Activated naive CD4-positive, alpha-beta T cell treated with anti-CD3 and anti-CD28 coated beads, Interleukin-2, amount 50 U/mL, for 24 hours (primary cell): ENCODE data around the gene COPZ1.
"Not testable (repeated sequence)": the region's sequence is repeated elsewhere in the genome, so short reads cannot be mapped to it uniquely, and the experiment has no call there.

Experiments used
- H3K27ac Mint-ChIP-seq: one replicate; pipeline ENCODE4 v1.8.0; 2021; ENCODE audit warnings: mild to moderate bottlenecking, mixed read lengths
- H3K27me3 Mint-ChIP-seq: one replicate; pipeline ENCODE4 v1.8.0; 2021; ENCODE audit warnings: mixed read lengths
- H3K36me3 Mint-ChIP-seq: one replicate; pipeline ENCODE4 v1.8.0; 2021; ENCODE audit warnings: mixed read lengths
- H3K4me1 Mint-ChIP-seq: one replicate; pipeline ENCODE4 v1.8.0; 2021; ENCODE audit warnings: mixed read lengths
- H3K4me3 Mint-ChIP-seq: one replicate; pipeline ENCODE4 v1.8.0; 2021; ENCODE audit warnings: mild to moderate bottlenecking, mixed read lengths
- H3K9me3 Mint-ChIP-seq: one replicate; pipeline ENCODE4 v1.8.0; 2021; ENCODE audit warnings: mixed read lengths

The COPZ1 gene, protein sequence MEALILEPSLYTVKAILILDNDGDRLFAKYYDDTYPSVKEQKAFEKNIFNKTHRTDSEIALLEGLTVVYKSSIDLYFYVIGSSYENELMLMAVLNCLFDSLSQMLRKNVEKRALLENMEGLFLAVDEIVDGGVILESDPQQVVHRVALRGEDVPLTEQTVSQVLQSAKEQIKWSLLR

GRCh38 chr12:54324617-54325441 lies at the start of gene COPZ1:
Gene COPZ1, plus strand, starts transcription at chr12:54325131. Its CDS starts 33 bp downstream, at chr12:54325164.
- Mint-ChIP-seq H3K36me3 (peaks cover 6% of the 10 kb centered on the region), H3K27me3 (no peaks in the 10 kb centered on the region), H3K27ac (peak within 1 kb of the TSS; percentile 96), H3K9me3 (no peaks in the 10 kb centered on the region), H3K4me1 (peaks cover 38% of the 10 kb centered on the region), H3K4me3 (peak within 1 kb of the TSS; percentile 100)

DNA sequence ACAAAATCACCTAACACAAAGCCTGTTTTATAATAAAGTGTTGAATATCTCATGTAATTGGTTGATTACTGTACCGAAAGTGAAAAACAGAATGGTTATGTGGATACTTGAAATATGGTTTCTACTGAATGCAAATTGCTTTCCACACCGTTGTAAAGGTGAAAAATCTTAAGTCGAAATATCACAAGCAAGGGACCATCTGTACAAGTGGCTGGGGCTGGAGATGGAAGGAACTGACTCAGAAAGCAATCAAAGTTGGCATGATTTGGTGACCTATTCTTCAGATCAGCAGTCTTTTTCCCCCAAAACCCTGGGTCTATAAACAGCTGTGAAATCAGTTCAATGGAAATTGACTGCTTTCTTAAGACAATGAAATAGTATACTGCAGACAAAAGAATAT lies 48.6 kb upstream of the COPZ1 start:
- no peaks in the 10 kb centered on the region for H3K9me3 Mint-ChIP-seq
- no peaks in the 10 kb centered on the region for H3K27me3 Mint-ChIP-seq
- H3K36me3 Mint-ChIP-seq = peaks cover 11% of the 10 kb centered on the region
- peak overlapping the region; percentile 34 for H3K4me3 Mint-ChIP-seq
- peaks cover 58% of the 10 kb centered on the region for H3K4me1 Mint-ChIP-seq
- H3K27ac Mint-ChIP-seq = peak overlapping the region; percentile 43

DNA sequence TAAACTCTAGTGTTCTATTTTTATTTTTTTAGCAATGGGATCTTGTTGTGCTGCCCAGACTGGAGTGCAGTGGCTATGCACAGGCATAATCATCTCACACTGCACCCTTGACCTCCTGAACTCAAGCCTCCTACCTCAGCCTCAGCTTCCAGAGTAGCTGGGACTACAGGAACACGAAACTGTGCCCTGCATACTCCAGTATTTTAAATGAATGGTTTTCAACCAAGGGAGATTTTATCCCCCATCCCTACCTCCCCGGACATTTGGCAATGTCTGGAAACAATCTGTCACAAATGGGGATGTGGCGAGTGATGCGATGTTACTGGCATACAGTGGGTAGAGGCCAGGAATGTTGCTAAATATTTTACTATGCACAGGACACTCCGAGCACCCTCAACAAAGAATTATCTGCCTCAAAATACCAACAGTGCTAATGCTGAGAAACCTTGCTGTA lies 47.1 kb upstream of the COPZ1 start:
- Mint-ChIP-seq H3K27me3 (no peaks in the 10 kb centered on the region), H3K4me1 (peaks cover 49% of the 10 kb centered on the region), H3K9me3 (no peaks in the 10 kb centered on the region), H3K27ac (no peak overlapping the region), H3K4me3 (no peak overlapping the region), H3K36me3 (peaks cover 11% of the 10 kb centered on the region)

GRCh38 chr12:54279227-54279631 lies 45.7 kb upstream of the COPZ1 start:
- no peaks in the 10 kb centered on the region for H3K9me3 Mint-ChIP-seq
- no peaks in the 10 kb centered on the region for H3K27me3 Mint-ChIP-seq
- H3K27ac Mint-ChIP-seq = no peak overlapping the region
- H3K36me3 Mint-ChIP-seq = peaks cover 2% of the 10 kb centered on the region
- H3K4me3 Mint-ChIP-seq = no peak overlapping the region
- H3K4me1 Mint-ChIP-seq = peaks cover 50% of the 10 kb centered on the region

- H3K4me3 Mint-ChIP-seq = no peak within 1 kb of the TSS
- no peaks in the 10 kb centered on the region for H3K9me3 Mint-ChIP-seq
- H3K36me3 Mint-ChIP-seq = peaks cover 4% of the 10 kb centered on the region
- peaks cover 49% of the 10 kb centered on the region for H3K4me1 Mint-ChIP-seq
- no peaks in the 10 kb centered on the region for H3K27me3 Mint-ChIP-seq
- no peak within 1 kb of the TSS for H3K27ac Mint-ChIP-seq
These were observed 45.1 kb upstream of the COPZ1 start, which contains the start of gene CBX5 for GRCh38 chr12:54279632-54280467. Gene CBX5, minus strand, starts transcription at chr12:54280122. Its CDS starts 22,472 bp downstream, at chr12:54257650.

GRCh38 chr12:54280468-54281260 lies 44.3 kb upstream of the COPZ1 start, which contains the start of gene HNRNPA1:
Gene HNRNPA1, plus strand, starts transcription at chr12:54280726. Its CDS starts 82 bp downstream, at chr12:54280808.
- H3K27ac Mint-ChIP-seq = no peak within 1 kb of the TSS
- peaks cover 11% of the 10 kb centered on the region for H3K36me3 Mint-ChIP-seq
- H3K27me3 Mint-ChIP-seq = no peaks in the 10 kb centered on the region
- H3K9me3 Mint-ChIP-seq = no peaks in the 10 kb centered on the region
- no peak within 1 kb of the TSS for H3K4me3 Mint-ChIP-seq
- peaks cover 48% of the 10 kb centered on the region for H3K4me1 Mint-ChIP-seq

DNA sequence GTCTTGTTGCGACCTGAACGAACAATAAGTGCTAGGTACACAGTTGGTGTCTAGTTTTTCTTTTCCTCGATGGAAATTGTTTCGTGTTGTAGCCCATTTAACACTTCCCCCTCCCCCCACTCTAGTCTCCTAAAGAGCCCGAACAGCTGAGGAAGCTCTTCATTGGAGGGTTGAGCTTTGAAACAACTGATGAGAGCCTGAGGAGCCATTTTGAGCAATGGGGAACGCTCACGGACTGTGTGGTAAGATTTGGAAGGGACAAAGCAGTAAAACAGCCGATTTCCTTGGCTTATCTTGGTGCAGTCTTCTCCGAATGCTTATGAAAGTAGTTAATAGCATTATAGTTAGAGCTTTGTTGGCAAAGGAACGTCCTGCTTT lies 43.7 kb upstream of the COPZ1 start:
- H3K4me3 Mint-ChIP-seq, H3K27me3 Mint-ChIP-seq, H3K27ac Mint-ChIP-seq, H3K9me3 Mint-ChIP-seq: not testable (repeated sequence)
- Mint-ChIP-seq H3K4me1 (peaks cover 49% of the 10 kb centered on the region), H3K36me3 (peaks cover 14% of the 10 kb centered on the region)

GRCh38 chr12:54281694-54282093 lies 43.2 kb upstream of the COPZ1 start:
- H3K4me3 Mint-ChIP-seq, H3K27ac Mint-ChIP-seq, H3K9me3 Mint-ChIP-seq, H3K27me3 Mint-ChIP-seq: not testable (repeated sequence)
- H3K36me3 Mint-ChIP-seq = peaks cover 17% of the 10 kb centered on the region
- peaks cover 49% of the 10 kb centered on the region for H3K4me1 Mint-ChIP-seq

DNA sequence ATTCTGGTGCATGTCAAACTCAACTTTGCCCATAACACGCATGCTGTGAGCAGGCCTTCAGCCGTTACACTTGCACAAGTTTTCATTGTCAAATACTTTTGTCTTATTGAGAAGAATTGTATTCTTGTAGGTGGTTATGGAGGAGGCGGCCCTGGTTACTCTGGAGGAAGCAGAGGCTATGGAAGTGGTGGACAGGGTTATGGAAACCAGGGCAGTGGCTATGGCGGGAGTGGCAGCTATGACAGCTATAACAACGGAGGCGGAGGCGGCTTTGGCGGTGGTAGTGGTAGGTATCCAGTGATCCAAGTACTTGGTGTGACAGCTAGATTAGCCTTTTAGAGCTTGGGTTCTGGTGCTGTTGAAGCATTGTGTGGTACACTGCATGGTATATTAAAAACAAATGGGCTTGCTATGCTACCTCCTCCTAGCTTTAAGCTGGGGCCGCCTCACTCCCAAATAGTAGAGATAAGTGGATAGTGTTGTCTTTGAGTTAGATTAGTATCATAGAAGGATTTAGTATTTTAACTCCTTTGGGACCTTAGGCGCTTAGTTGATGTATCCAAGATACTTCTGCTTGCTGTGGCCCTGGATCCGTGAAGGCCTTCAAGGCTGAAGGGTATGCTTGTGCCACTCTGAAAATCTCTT lies 41.9 kb upstream of the COPZ1 start:
- Mint-ChIP-seq H3K27me3 (no peaks in the 10 kb centered on the region), H3K4me3 (no peak overlapping the region), H3K4me1 (peaks cover 50% of the 10 kb centered on the region), H3K27ac (no peak overlapping the region), H3K36me3 (peaks cover 22% of the 10 kb centered on the region), H3K9me3 (no peaks in the 10 kb centered on the region)

DNA sequence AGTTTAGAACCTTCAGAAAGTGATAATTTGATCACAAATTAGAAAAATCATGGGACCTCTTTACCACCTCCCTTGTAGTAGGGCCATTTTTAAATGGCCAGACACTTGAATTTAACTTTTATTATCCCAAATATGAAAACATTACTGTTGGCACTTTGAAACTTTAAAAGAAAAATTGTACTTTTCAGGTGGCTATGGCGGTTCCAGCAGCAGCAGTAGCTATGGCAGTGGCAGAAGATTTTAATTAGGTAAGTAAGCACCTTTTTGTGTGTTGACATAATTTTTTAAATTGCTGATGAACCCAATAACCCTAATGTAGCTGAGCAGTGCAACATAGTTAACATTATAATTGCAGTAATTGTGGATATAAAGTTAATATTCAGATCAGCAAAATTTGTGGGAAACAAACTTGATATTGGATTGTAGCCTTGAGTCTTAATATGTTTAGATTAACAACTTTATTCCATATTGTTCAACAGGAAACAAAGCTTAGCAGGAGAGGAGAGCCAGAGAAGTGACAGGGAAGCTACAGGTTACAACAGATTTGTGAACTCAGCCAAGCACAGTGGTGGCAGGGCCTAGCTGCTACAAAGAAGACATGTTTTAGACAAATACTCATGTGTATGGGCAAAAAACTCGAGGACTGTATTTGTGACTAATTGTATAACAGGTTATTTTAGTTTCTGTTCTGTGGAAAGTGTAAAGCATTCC lies 40.7 kb upstream of the COPZ1 start:
- H3K27ac Mint-ChIP-seq = peak overlapping the region; percentile 85
- H3K27me3 Mint-ChIP-seq, H3K9me3 Mint-ChIP-seq, H3K4me3 Mint-ChIP-seq: not testable (repeated sequence)
- peaks cover 43% of the 10 kb centered on the region for H3K4me1 Mint-ChIP-seq
- peaks cover 22% of the 10 kb centered on the region for H3K36me3 Mint-ChIP-seq

DNA sequence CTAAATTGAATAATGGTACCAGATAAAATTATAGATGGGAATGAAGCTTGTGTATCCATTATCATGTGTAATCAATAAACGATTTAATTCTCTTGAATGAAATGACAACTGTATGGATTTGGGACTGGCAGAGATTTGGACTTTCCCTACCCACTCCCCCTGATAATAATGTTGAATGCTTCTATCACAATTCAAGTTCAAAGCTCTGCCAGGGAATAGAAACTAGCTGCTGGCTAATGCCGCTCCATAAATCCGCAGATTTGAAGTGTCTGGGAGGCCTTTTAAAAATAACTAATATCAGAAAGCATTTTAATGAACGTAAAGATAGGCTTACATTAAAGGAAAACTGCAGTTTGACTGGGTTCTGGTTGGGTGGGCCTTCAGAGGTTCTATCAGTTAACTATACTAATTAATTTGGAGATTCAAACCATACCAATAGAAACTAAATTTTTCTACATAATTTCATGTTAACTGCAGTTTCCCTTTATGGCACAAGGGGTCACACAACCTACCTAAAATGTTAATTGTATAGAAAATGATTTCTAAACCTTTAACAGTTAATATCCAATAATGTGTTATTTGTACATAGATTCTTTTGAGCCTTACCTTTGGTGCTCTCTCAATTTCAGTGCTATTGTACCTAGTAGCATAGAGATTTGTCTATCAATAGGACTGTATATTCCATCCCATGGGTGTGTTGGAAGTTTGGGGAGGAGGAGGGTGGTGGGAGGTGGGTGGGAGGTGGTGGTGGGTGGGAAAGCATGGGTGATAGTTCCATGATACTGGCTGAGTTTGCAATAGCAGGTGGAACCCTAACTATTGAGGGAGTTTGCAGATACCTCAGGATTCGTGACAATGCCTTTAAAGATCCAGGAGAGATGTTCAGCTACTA lies 39.5 kb upstream of the COPZ1 start:
- Mint-ChIP-seq H3K27ac (peak overlapping the region; percentile 95), H3K4me1 (peaks cover 43% of the 10 kb centered on the region)

DNA sequence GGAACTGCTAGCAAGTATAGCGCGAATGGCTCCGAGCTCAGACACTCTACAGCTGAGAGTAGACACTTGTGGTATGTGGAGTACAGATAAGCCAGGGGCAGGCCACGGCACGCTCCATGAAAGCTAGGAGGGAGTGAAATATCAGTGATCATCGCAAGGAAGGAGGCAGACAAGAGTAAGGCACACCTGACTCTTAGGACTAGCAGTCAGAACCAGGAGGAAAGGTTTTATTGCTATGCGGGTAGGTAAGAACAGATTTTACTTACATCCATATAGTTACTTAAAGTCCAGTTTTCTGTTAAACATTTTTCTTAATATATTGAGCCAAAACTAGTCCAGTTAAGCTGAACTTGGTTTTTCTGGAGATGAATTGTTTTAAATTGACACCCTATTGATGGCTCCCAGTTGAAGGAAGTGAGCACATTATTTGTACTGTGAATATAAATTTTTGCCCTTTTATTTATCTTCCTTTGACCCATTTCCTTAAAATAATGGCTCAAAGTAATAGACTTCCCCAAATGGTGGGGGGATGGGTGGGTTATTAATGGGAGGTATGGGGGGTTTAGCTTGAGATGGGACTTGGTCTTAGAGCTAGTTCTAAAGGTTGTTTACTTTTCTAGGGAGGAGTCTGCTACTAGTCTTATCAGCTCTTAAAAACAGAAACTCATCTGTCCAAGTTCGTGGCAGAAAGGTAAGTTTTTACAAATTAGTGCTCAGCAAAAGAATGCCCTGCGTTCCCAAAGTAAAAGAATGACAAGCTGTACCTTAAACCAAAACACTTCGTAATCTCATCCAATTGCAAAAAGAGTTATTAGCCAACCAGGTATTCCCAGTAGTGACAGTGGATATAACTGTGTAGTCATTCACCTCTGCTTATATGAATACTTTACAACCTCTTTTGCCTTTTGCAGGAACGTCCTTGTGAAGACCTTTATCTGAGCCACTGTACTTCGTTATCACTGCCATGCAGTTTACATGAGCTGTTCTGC lies 38.6 kb upstream of the COPZ1 start:
- peaks cover 43% of the 10 kb centered on the region for H3K4me1 Mint-ChIP-seq
- no peaks in the 10 kb centered on the region for H3K9me3 Mint-ChIP-seq
- peaks cover 22% of the 10 kb centered on the region for H3K36me3 Mint-ChIP-seq
- peak overlapping the region; percentile 95 for H3K27ac Mint-ChIP-seq
- H3K27me3 Mint-ChIP-seq = no peaks in the 10 kb centered on the region
- no peak overlapping the region for H3K4me3 Mint-ChIP-seq

More for the DNA sequence above, 39.5 kb upstream of the COPZ1 start:
- no peaks in the 10 kb centered on the region for H3K27me3 Mint-ChIP-seq
- H3K9me3 Mint-ChIP-seq = no peaks in the 10 kb centered on the region
- peaks cover 22% of the 10 kb centered on the region for H3K36me3 Mint-ChIP-seq
- no peak overlapping the region for H3K4me3 Mint-ChIP-seq
